ENCODE results near the gene CORO6.
A peak's percentile ranks its signal among the peaks of the same experiment; 100 is the strongest.
"Not testable (repeated sequence)": the region's sequence is repeated elsewhere in the genome, so short reads cannot be mapped to it uniquely, and the experiment has no call there.

CORO6 gene

DNA sequence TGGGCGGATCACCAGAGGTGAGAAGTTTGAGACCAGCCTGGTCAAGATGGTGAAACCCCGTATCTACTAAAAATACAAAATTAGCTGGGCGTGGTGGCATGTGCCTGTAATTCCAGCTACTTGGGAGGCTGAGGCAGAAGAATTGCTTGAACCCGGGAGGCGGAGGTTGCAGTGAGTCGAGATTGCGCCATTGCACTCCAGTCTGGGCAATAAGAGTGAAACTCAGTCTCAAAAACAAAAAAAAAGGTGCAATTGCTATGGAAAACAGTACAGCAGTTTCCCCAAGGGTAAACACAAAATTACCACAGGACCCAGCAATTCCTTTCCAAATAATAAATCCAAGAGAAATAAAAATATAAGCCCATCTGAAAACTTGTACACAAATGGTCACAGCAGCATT lies 29.2 kb upstream of the CORO6 start:
- not testable (repeated sequence) for H3K14ac ChIP-seq (ENCODE audit: low read length); H3K4ac ChIP-seq (ENCODE audit: low read length); H2BK15ac ChIP-seq (ENCODE audit: low read length); H2BK5ac ChIP-seq (ENCODE audit: low read length); H3K9ac ChIP-seq (ENCODE audit: low read depth, low read length, poor library complexity); H2BK12ac ChIP-seq (ENCODE audit: low read length); H3K79me1 ChIP-seq (ENCODE audit: low read depth, low read length); H3K27me3 ChIP-seq (ENCODE audit: control insufficient read depth in 3 of 3, insufficient read depth in 3 of 3, low read depth in 1 of 3, low read length in 3 of 3); DNase-seq (ENCODE audit: low spot score); H2AFZ ChIP-seq (ENCODE audit: low read length); H3K4me3 ChIP-seq (ENCODE audit: low read length in 2 of 2); H3K4me1 ChIP-seq (ENCODE audit: control insufficient read depth in 2 of 2, insufficient read depth in 1 of 2, low read depth in 1 of 2, low read length in 2 of 2); H3K36me3 ChIP-seq (replicated peaks in 1 of 2; ENCODE audit: control insufficient read depth in 2 of 2, insufficient read depth in 2 of 2, low read length in 2 of 2); H2BK120ac ChIP-seq (ENCODE audit: low read depth, low read length); H3K23ac ChIP-seq (ENCODE audit: low read depth, low read length, poor library complexity); H4K91ac ChIP-seq (ENCODE audit: low read depth, low read length, poor library complexity); H3K18ac ChIP-seq (ENCODE audit: low read length); H4K8ac ChIP-seq (ENCODE audit: low read depth, low read length); H3K4me2 ChIP-seq (ENCODE audit: insufficient read depth, low read length, poor library complexity, severe bottlenecking); H3K9me3 ChIP-seq (replicated peaks in 1 of 2; ENCODE audit: control insufficient read depth in 2 of 2, insufficient read depth in 1 of 2, low read depth in 1 of 2, low read length in 2 of 2); H3K27ac ChIP-seq (replicated peaks; ENCODE audit: low read length); H2AK5ac ChIP-seq (ENCODE audit: low read depth, low read length)
- no CpG with 5 or more reads among the region's 7 CpGs for WGBS, 2 donors (ENCODE audit: extremely low coverage in 2 of 2, insufficient read length in 2 of 2, insufficient replicate concordance in 1 of 2)

DNA sequence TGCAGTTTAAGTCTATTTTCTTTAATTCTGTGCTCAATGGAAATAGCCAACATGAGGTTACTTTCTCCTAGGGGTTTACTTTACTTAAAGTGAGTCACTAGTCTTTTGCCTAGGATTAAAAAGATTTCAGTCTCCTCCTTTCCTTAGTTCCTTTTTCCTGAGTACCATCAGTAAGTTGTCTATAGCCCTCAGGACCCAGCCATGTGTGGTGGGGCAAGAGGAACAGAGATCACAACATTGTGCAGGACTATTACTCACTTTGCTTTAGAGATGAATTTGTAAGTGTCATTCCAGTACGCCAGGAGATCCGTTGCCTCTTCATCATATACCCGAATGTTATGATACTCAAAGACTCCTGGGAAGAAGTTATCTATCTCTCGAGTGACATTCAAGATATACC lies 27.7 kb upstream of the CORO6 start:
- H3K4me3 ChIP-seq (ENCODE audit: low read length in 2 of 2) = no peak overlapping the region
- H3K36me3 ChIP-seq (replicated peaks in 1 of 2; ENCODE audit: control insufficient read depth in 2 of 2, insufficient read depth in 2 of 2, low read length in 2 of 2) = peaks cover 3 to 4% of the 10 kb centered on the region in 2 donors
- no peak overlapping the region for H4K91ac ChIP-seq (ENCODE audit: low read depth, low read length, poor library complexity)
- H3K9me3 ChIP-seq (replicated peaks in 1 of 2; ENCODE audit: control insufficient read depth in 2 of 2, insufficient read depth in 1 of 2, low read depth in 1 of 2, low read length in 2 of 2) = no peaks in the 10 kb centered on the region
- no peak for DNase-seq (ENCODE audit: low spot score)
- no CpG with 5 or more reads among the region's 4 CpGs for WGBS, 2 donors (ENCODE audit: extremely low coverage in 2 of 2, insufficient read length in 2 of 2, insufficient replicate concordance in 1 of 2)
- H2BK5ac ChIP-seq (ENCODE audit: low read length) = no peak overlapping the region
- H3K18ac ChIP-seq (ENCODE audit: low read length) = no peak overlapping the region
- H2BK120ac ChIP-seq (ENCODE audit: low read depth, low read length) = no peak overlapping the region
- H3K4ac ChIP-seq (ENCODE audit: low read length) = no peak overlapping the region
- no peak overlapping the region for H3K14ac ChIP-seq (ENCODE audit: low read length)
- H3K79me1 ChIP-seq (ENCODE audit: low read depth, low read length) = no peaks in the 10 kb centered on the region
- H2AFZ ChIP-seq (ENCODE audit: low read length) = no peak overlapping the region
- no peak overlapping the region for H3K9ac ChIP-seq (ENCODE audit: low read depth, low read length, poor library complexity)
- H3K23ac ChIP-seq (ENCODE audit: low read depth, low read length, poor library complexity) = no peak overlapping the region
- H2BK12ac ChIP-seq (ENCODE audit: low read length) = no peak overlapping the region
- no peak overlapping the region for H2AK5ac ChIP-seq (ENCODE audit: low read depth, low read length)
- H3K4me2 ChIP-seq (ENCODE audit: insufficient read depth, low read length, poor library complexity, severe bottlenecking) = no peak overlapping the region
- no peak overlapping the region for H4K8ac ChIP-seq (ENCODE audit: low read depth, low read length)
- no peaks in the 10 kb centered on the region for H3K27me3 ChIP-seq (ENCODE audit: control insufficient read depth in 3 of 3, insufficient read depth in 3 of 3, low read depth in 1 of 3, low read length in 3 of 3)
- no peak overlapping the region for H3K27ac ChIP-seq (replicated peaks; ENCODE audit: low read length)
- no peak overlapping the region for H2BK15ac ChIP-seq (ENCODE audit: low read length)
- no peaks in the 10 kb centered on the region for H3K4me1 ChIP-seq (ENCODE audit: control insufficient read depth in 2 of 2, insufficient read depth in 1 of 2, low read depth in 1 of 2, low read length in 2 of 2)

DNA sequence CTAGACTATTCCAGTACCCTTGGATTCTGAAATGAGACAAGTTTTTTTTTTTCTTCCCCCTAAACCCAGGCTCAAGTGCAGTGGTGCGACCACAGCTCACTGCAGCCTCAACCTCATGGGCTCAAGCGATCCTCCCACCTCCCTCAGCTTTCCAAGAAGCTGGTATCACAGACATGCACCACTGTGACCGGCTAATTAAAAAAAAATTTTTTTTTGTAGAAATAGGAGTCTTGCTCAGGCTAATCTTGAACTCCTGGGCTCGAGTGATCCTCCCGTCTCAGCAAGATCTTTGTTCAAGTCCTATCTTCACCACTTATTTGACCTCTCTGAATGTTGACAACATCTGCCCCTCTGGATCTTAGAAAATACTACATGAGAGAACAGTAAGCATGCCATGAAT lies 26.6 kb upstream of the CORO6 start:
- Histone ChIP-seq H3K36me3 (replicated peaks in 1 of 2; ENCODE audit: control insufficient read depth in 2 of 2, insufficient read depth in 2 of 2, low read length in 2 of 2) (peaks cover 3 to 4% of the 10 kb centered on the region in 2 donors), H2BK120ac (ENCODE audit: low read depth, low read length) (no peak overlapping the region), H3K79me1 (ENCODE audit: low read depth, low read length) (no peaks in the 10 kb centered on the region), H4K91ac (ENCODE audit: low read depth, low read length, poor library complexity) (no peak overlapping the region), H3K23ac (ENCODE audit: low read depth, low read length, poor library complexity) (no peak overlapping the region), H3K27ac (replicated peaks; ENCODE audit: low read length) (no peak overlapping the region), H2BK15ac (ENCODE audit: low read length) (no peak overlapping the region), H3K18ac (ENCODE audit: low read length) (no peak overlapping the region), H2BK5ac (ENCODE audit: low read length) (no peak overlapping the region), H2AFZ (ENCODE audit: low read length) (no peak overlapping the region), H3K4me3 (ENCODE audit: low read length in 2 of 2) (no peak overlapping the region), H3K4me2 (ENCODE audit: insufficient read depth, low read length, poor library complexity, severe bottlenecking) (no peak overlapping the region), H3K4ac (ENCODE audit: low read length) (no peak overlapping the region), H2AK5ac (ENCODE audit: low read depth, low read length) (no peak overlapping the region), H3K14ac (ENCODE audit: low read length) (no peak overlapping the region), H2BK12ac (ENCODE audit: low read length) (no peak overlapping the region), H3K4me1 (ENCODE audit: control insufficient read depth in 2 of 2, insufficient read depth in 1 of 2, low read depth in 1 of 2, low read length in 2 of 2) (no peaks in the 10 kb centered on the region), H3K9ac (ENCODE audit: low read depth, low read length, poor library complexity) (no peak overlapping the region), H4K8ac (ENCODE audit: low read depth, low read length) (no peak overlapping the region), H3K9me3 (replicated peaks in 1 of 2; ENCODE audit: control insufficient read depth in 2 of 2, insufficient read depth in 1 of 2, low read depth in 1 of 2, low read length in 2 of 2) (no peaks in the 10 kb centered on the region), H3K27me3 (ENCODE audit: control insufficient read depth in 3 of 3, insufficient read depth in 3 of 3, low read depth in 1 of 3, low read length in 3 of 3) (no peaks in the 10 kb centered on the region)
- WGBS, 2 donors (ENCODE audit: extremely low coverage in 2 of 2, insufficient read length in 2 of 2, insufficient replicate concordance in 1 of 2) = no CpG with 5 or more reads among the region's 5 CpGs
- no peak for DNase-seq (ENCODE audit: low spot score)

DNA sequence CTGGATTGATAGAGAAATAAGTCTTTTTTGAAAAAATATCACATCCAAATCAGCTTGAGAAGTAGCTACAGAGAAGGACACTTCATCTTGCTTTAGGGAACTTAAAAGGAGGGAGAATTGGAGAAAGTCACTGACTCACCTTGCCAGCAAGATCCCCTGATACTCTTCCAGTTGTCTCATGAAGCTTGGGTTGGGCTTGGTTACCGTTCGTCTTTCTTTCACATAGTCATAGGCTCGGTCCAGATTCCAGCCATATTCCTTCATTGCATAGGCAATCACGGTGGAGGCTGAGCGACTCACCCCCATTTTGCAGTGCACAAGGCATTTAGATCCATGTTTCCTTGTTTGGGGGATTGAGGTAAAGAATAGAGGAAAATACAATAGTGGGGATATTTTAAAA lies 25.3 kb upstream of the CORO6 start:
- H3K4ac ChIP-seq (ENCODE audit: low read length) = no peak overlapping the region
- no peak overlapping the region for H4K91ac ChIP-seq (ENCODE audit: low read depth, low read length, poor library complexity)
- H3K27me3 ChIP-seq (ENCODE audit: control insufficient read depth in 3 of 3, insufficient read depth in 3 of 3, low read depth in 1 of 3, low read length in 3 of 3) = no peaks in the 10 kb centered on the region
- no peak overlapping the region for H2BK12ac ChIP-seq (ENCODE audit: low read length)
- H2AFZ ChIP-seq (ENCODE audit: low read length) = no peak overlapping the region
- no peak overlapping the region for H2BK15ac ChIP-seq (ENCODE audit: low read length)
- no peaks in the 10 kb centered on the region for H3K79me1 ChIP-seq (ENCODE audit: low read depth, low read length)
- H3K36me3 ChIP-seq (replicated peaks in 1 of 2; ENCODE audit: control insufficient read depth in 2 of 2, insufficient read depth in 2 of 2, low read length in 2 of 2) = peaks cover 3 to 4% of the 10 kb centered on the region in 2 donors
- peak overlapping the region in 1 of 2 donors; percentile 46 for H3K4me3 ChIP-seq (ENCODE audit: low read length in 2 of 2)
- no peaks in the 10 kb centered on the region for H3K9me3 ChIP-seq (replicated peaks in 1 of 2; ENCODE audit: control insufficient read depth in 2 of 2, insufficient read depth in 1 of 2, low read depth in 1 of 2, low read length in 2 of 2)
- no peak for DNase-seq (ENCODE audit: low spot score)
- no peak overlapping the region for H3K27ac ChIP-seq (replicated peaks; ENCODE audit: low read length)
- no peak overlapping the region for H3K14ac ChIP-seq (ENCODE audit: low read length)
- no peak overlapping the region for H3K9ac ChIP-seq (ENCODE audit: low read depth, low read length, poor library complexity)
- WGBS, 2 donors (ENCODE audit: extremely low coverage in 2 of 2, insufficient read length in 2 of 2, insufficient replicate concordance in 1 of 2) = no CpG with 5 or more reads among the region's 5 CpGs
- no peak overlapping the region for H2AK5ac ChIP-seq (ENCODE audit: low read depth, low read length)
- no peak overlapping the region for H3K4me2 ChIP-seq (ENCODE audit: insufficient read depth, low read length, poor library complexity, severe bottlenecking)
- no peak overlapping the region for H2BK5ac ChIP-seq (ENCODE audit: low read length)
- peaks cover 0 to 1% of the 10 kb centered on the region in 2 donors for H3K4me1 ChIP-seq (ENCODE audit: control insufficient read depth in 2 of 2, insufficient read depth in 1 of 2, low read depth in 1 of 2, low read length in 2 of 2)
- H3K18ac ChIP-seq (ENCODE audit: low read length) = no peak overlapping the region
- H3K23ac ChIP-seq (ENCODE audit: low read depth, low read length, poor library complexity) = no peak overlapping the region
- no peak overlapping the region for H4K8ac ChIP-seq (ENCODE audit: low read depth, low read length)
- H2BK120ac ChIP-seq (ENCODE audit: low read depth, low read length) = no peak overlapping the region
